ENCODE measurements around the gene KLF15.

Gene KLF15

DNA sequence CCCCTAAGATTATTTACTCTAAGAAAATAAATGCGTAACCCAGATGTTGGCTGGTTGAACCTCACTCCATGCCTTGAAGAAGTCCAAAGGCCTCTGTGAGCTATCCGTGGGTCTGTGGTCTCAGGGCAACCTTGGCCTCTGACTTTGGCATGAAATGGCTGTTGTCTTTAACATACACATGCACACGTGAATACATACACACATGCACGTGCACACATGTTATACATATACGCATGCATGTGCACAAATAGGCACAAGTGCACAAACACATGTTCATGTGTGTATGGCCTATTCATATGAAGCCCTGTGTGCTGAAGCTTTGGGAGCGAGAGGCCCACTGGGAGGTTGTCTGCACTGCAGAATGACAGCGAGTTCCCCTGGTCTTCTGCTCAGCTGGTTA lies 50.8 kb downstream of the KLF15 start:
- DNase-seq (ENCODE audit: low read depth in 2 of 2), result no peak

DNA sequence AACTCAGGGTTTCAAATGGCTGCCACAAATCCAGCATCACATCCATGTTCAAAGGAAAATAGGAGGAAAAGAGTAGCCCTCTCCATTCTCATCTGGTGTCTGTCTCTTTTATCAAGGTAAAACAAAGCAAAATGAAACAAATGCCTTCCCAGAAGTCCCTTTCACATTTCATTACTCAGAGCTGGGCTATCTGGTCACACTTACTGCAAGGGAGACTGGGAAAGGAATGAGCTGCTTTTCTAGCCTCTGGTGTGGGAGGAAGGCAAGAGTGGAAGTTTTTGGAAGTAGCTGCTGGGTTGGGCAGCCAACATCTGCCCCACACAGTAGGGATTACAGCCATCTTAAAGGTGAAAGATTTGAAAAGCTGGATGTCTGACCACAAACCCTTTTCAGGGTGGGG lies 51.8 kb downstream of the KLF15 start:
- DNase-seq (ENCODE audit: low read depth in 2 of 2), result no peak

DNA sequence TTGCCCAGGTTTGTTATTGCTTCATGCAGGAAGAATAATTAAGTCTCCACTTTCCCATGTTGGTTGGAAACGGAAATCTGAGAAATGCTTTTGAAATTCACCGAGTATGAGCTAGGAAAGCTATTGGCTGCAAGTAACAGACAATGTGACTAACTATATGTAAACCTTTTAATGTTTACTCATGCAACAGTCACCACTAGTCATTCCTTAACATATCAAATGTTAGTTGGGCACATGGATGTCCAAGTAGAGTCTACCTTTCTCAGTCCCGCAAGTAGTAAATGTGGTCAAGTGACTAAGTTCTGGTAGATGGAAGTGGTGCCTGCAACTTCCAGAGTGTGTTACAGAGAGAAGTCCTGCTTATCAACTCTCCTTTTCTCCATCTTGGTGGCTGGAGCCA lies 52.5 kb downstream of the KLF15 start:
- DNase-seq (ENCODE audit: low read depth in 2 of 2), result no peak

DNA sequence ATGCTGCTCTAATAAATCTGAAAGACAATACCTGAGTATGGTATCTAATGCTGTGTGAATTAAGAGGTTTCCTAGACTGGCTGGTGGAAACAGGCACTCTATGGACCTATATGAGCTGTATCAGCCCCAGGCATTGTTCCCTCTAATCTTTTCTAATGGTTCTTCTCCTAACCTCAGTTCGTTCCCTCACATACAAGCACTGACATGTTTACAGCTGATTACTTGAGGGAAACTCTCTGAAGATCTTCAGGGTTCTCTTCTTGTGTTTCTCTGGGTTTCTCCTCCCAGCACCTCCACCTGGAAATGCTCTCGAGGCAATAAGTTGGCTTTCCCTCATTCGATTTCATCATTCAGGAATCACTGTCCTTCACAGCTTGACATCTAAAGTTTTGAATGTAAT lies 52.9 kb downstream of the KLF15 start:
- no peak for DNase-seq (ENCODE audit: low read depth in 2 of 2)

DNA sequence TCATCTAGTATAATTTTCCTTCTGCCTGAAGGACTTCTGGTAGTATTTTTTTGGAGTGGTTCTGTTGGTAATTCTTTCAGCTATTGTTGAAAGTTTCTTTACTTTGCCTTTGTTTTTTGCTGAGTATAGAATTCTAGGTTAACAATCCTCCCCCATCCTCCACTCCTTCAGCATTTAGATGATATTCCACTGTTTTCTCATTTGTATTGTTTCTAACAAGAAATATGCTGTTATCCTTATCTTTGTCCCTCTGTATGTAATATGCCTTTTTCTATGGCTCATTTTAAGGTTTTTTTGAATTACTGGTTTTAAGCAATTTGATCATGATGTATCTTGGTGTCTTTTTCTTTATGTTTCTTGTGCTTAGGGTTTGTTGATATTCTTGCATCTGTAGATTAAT lies 53.9 kb downstream of the KLF15 start:
- no peak for DNase-seq (ENCODE audit: low read depth in 2 of 2)

DNA sequence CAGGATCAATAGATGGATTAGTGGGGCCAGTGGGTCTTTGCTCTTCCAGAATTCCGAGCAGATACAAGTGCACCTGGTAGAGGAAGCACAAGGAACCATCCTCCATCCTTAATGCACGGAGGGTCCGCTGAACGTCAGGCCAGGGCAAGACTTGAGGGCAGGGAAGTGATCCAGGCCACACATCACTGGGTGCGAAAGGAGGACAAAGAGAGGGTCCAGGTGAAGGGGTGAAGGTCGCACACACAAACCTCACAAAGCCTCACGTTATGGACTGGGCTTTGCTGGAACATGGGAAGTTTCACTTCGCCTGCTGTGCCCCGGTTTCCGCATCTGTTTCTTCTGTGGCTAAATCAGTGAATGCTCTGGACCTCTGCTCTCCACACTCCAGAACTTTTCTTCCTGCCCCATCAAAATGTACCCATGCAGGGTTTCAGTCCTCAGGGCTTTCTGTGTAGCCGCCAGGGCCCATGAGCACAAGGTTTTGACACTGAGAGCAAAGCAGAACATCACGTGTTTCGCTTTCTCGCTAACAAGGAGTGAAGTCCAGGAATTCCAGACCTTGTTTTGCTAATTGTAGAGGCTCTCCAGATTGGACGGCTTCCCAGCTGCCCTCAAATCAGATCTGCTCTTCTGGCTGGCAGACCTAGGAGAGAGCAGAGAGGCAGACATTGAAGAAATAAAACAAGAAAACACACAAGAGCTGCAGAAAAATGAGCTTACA lies 56.3 kb downstream of the KLF15 start:
- no peak for DNase-seq (ENCODE audit: low read depth in 2 of 2)

DNA sequence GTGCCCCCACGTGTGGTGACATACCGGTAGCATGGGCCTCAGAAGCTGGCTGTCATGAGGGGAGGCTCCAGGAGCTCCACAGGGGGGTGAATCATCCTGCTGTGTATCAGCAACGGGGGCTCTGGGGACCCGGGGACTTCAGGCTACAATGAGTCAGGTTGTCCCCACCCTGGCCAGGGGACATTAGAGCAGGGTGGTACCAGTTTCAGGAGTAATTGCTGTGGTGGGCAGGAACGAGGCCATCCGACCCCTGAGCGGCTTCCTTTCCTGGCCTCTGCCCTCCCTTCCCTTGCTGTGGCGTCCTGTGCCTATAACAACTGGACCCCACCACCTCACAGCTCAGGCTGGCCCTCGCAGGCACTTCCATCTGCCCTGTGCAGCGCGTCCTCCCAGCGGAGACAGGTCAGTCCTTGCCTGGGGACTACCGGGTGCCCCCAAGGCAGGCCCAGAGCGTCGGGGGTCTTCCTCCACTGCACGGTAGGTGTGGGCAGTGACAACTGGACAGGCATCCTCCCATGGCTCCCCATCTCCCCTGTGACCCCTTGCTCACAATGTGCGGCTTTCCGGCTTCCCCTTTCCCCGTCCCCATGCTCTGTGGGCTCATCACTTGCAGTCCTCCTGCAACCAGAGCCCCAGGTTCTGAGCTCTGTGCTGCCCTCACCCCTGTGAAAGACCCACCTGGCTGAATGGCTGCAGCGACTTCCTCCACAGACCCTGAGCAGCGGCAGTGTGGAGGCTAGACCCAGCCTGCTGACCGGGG lies 57.0 kb downstream of the KLF15 start:
- no peak for DNase-seq (ENCODE audit: low read depth in 2 of 2)

DNA sequence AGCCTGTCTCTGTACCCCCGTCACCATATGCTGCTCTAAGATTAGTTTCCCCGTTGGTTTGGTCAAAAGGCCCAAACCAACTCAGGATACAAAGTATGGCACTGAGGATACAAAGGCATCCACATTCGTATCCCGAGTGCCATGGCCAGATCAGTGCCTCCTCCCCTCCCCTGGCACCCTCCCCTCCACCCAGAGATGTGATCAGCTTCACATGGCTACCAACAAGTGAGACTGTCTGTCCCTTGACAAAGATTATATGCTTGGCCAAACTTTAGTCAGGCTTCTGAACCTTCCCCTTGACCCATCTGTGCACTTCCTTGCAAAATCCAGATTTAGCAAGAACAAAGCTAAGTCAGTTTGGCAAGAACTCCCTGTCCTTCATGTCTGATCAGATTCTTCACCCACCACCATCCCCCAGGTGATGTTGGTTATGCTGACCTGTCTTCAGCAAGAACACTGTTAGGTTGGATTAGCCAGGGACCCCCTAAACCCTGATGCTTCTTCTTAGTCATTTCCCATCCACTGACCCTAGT lies 61.7 kb downstream of the KLF15 start:
- no peak for DNase-seq (ENCODE audit: low read depth in 2 of 2)

DNA sequence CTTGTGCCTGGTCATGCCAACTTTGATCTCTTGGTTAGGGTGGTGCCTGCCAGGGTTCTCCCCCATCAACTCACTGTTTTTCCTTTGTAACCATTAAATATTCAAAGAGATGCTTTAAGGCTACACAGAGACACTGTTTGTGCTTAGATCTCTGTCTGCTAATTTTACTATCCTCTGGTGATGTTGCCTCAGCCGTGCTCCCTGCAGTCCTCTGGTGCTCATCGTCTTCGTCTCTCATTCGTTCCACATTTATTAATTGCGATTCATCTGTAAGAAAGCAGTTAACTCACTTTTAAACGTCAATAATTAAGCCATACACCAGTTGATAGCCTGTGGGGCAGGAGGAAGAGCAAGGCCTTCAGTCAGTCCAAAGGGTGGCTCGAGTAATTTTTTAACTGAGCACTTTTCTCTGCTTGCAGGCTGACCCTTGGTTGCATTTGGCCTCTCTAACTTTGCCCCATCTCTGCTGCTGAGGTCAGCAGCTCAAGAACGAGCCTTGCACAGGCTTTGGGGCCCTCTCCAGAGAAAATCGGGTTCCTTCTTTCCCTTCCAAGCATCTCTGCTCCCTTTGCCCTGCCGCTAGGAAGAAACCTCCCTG lies 62.9 kb downstream of the KLF15 start:
- no peak for DNase-seq (ENCODE audit: low read depth in 2 of 2)

DNA sequence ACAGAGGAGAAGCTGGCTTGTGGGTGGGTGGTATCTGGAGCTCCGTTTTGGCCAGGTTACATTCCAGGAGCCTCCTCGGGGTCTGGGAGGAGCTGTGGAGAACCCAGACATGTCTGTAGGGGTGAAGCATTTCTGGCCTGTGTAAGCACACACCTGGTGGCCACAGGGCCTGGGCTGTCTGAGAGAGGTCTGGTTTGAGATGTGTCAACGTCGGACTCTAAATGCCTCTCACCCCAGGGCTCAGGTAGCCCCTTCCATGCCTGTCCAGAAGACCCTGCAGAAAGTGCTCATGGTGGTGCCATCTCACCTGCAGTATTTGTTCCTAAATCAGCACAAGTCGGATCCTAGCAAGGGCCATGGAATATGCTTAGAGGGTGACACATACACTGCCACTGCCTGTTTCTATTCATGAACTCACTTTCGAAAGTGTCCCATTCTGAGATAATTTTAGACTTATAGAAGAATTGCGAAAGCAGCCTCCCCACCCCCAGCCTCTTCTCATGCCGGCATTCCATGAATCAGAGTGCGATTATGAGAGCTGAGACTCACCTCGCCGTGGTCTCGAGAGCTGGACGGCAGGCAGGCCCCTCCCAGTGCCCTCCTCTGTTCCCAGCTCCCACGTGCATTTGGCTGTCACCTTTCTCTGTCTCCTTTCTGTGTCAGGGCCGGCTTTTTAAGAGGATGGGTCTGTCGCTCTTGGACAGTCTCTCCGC lies 63.7 kb downstream of the KLF15 start:
- no peak for DNase-seq (ENCODE audit: low read depth in 2 of 2)
